Naive thymus-derived CD4-positive, alpha-beta T cell (primary cell): ENCODE data around the gene CASQ1. TPM values are rescaled to one million over a fixed set of nuclear protein-coding genes. Genes with fewer than 3 reads are reported as not detected.

ENCODE experiments used
- ATAC-seq: fragments of 150-1000 bp; cut with Tn5 transposase; 2 replicates; pipeline ENCODE4 v1.10.0; 2021; ENCODE audit warnings: mild to moderate bottlenecking, moderate library complexity
- CTCF ChIA-PET: fragments of 350-600 bp; sonication (Branson Sonifier 250); formaldehyde crosslinking; loops from one replicate; lab custom pipeline; 2021; ENCODE audit warnings: antibody characterized with exemption; lab: Charles Lee
- POLR2A ChIA-PET: fragments of 350-600 bp; sonication (Branson Sonifier 250); formaldehyde crosslinking; loops from one replicate; lab custom pipeline; 2021; ENCODE audit warnings: antibody characterized with exemption, inconsistent platforms; lab: Charles Lee
- DNase-seq, 9 donors: peaks; one replicate each; pipeline versions ENCODE4 v3.0.0 to v3.0.0-alpha.2; 2020 to 2022; ENCODE audit warnings: mixed read lengths in 1 of 9
- H3K27ac ChIP-seq: one replicate; pipeline ENCODE4 v1.7.0; 2013; ENCODE audit warnings: mild to moderate bottlenecking, low read depth, low read length, moderate library complexity
- H3K27me3 ChIP-seq, 2 donors: one replicate each; pipeline ENCODE4 v1.7.0; 2013; ENCODE audit warnings: low read length in 2 of 2, mild to moderate bottlenecking in 2 of 2, moderate library complexity in 2 of 2; ENCODE audit not compliant: control insufficient read depth in 2 of 2, insufficient read depth in 2 of 2
- H3K36me3 ChIP-seq, 3 experiments: 1 replicate in 2 of 3; 2 replicates in 1 of 3; pipeline ENCODE4 v1.7.0; 2013; ENCODE audit warnings: low read length in 3 of 3, mild to moderate bottlenecking in 3 of 3, moderate library complexity in 1 of 3; ENCODE audit not compliant: insufficient read depth in 3 of 3, control insufficient read depth in 2 of 3
- H3K4me1 ChIP-seq, 2 donors: one replicate each; pipeline ENCODE4 v1.7.0; 2013; ENCODE audit warnings: low read length in 2 of 2, mild to moderate bottlenecking in 2 of 2, moderate library complexity in 1 of 2; ENCODE audit not compliant: control insufficient read depth in 2 of 2, insufficient read depth in 2 of 2
- H3K4me3 ChIP-seq: 2 replicates; pipeline ENCODE4 v1.7.0; 2013; ENCODE audit warnings: mild to moderate bottlenecking, low read length
- H3K9me3 ChIP-seq, 3 experiments: 1 replicate in 2 of 3; 2 replicates in 1 of 3; pipeline ENCODE4 v1.7.0; 2013; ENCODE audit warnings: low read length in 3 of 3; ENCODE audit not compliant: control insufficient read depth in 2 of 3
- H3K27ac Mint-ChIP-seq, 9 donors: one replicate each; pipeline ENCODE4 v1.8.0; 2020 to 2022; ENCODE audit warnings: mixed read lengths in 9 of 9, mild to moderate bottlenecking in 8 of 9, moderate library complexity in 5 of 9, inconsistent platforms in 2 of 9
- H3K27me3 Mint-ChIP-seq, 5 donors: one replicate each; pipeline ENCODE4 v1.8.0; 2021 to 2022; ENCODE audit warnings: mixed read lengths in 5 of 5, mild to moderate bottlenecking in 1 of 5
- H3K36me3 Mint-ChIP-seq, 5 donors: one replicate each; pipeline ENCODE4 v1.8.0; 2020 to 2022; ENCODE audit warnings: mixed read lengths in 5 of 5, mild to moderate bottlenecking in 3 of 5, inconsistent platforms in 1 of 5
- H3K4me1 Mint-ChIP-seq, 7 donors: one replicate each; pipeline ENCODE4 v1.8.0; 2020 to 2022; ENCODE audit warnings: mixed read lengths in 7 of 7, mild to moderate bottlenecking in 3 of 7, inconsistent platforms in 1 of 7
- H3K4me3 Mint-ChIP-seq, 10 donors: one replicate each; pipeline ENCODE4 v1.8.0; 2020 to 2022; ENCODE audit warnings: mild to moderate bottlenecking in 10 of 10, mixed read lengths in 10 of 10, moderate library complexity in 6 of 10, inconsistent platforms in 2 of 10
- H3K9me3 Mint-ChIP-seq, 11 donors: one replicate each; pipeline ENCODE4 v1.8.0; 2020 to 2022; ENCODE audit warnings: mixed read lengths in 11 of 11, mild to moderate bottlenecking in 4 of 11, inconsistent platforms in 1 of 11, moderate library complexity in 1 of 11
- intact Hi-C, 2 donors: fragments of 100-400 bp; cut with micrococcal nuclease; formaldehyde crosslinking; loops; one replicate each; pipeline ENCODE4 v1.15.1; 2023
- polyA plus RNA-seq, 2 donors: library from polyadenylated mRNA; unstranded; fragments of 300-500 nt; fragmentation: Illumina TruSeq; gene quantifications; one replicate each; pipeline ENCODE4 v1.2.3, GENCODE V29; 2021
- total RNA-seq, 6 experiments: library from RNA in 5 of 6; stranded (reverse) in 5 of 6; gene quantifications; 1 replicate in 5 of 6; 2 replicates in 1 of 6; pipeline ENCODE4 v1.2.3 and lab custom pipeline; 2021 to 2026

Gene CASQ1
- total and polyA plus RNA-seq, 7 experiments from 2014 or later, result 1.1 TPM; not detected in 6

DNA sequence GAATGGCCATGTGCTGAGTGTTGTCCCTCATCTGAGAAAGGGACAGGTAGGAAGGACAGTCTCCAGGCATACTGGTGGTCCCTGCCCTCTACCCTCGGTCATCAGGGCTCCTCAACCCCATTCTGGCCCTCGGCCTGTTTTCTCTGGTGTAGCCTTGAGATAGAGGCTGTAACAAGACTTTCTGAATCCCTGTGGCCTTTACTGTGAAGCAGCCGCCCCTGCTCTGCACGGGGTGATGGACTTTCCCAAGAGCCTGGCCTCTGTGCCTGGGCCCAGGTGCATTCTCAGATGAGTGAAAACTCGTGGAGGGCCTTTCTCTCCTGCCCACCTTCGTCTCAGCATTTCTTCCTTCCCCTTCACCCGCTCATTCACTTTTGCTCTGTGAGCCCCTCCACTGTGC lies 3.0 kb upstream of the CASQ1 start:
- Mint-ChIP-seq H3K9me3 (no peaks in the 10 kb centered on the region), H3K4me3 (no peak overlapping the region), H3K4me1 (no peaks in the 10 kb centered on the region), H3K36me3 (no peaks in the 10 kb centered on the region), H3K27me3 (peaks cover 0 to 10% (median 7%) of the 10 kb centered on the region in 5 donors), H3K27ac (no peak overlapping the region)
- Histone ChIP-seq H3K27me3 (no peaks in the 10 kb centered on the region), H3K27ac (no peak overlapping the region), H3K9me3 (no peaks in the 10 kb centered on the region), H3K36me3 (no peaks in the 10 kb centered on the region), H3K4me3 (no peak overlapping the region), H3K4me1 (no peaks in the 10 kb centered on the region)
- ChIA-PET POLR2A (interaction anchor here (0.6 kb wide), 1 partner anchor 1141 kb away, joined by 4 read pairs; no protein-coding TSS in a partner anchor), CTCF (interaction anchor here (0.7 to 1.1 kb wide), 2 partner anchors 102 kb away, joined by 3 to 4 read pairs; no protein-coding TSS in a partner anchor)
- intact Hi-C loops, result no loop called here
- no peak for ATAC-seq
- no peak for DNase-seq

DNA sequence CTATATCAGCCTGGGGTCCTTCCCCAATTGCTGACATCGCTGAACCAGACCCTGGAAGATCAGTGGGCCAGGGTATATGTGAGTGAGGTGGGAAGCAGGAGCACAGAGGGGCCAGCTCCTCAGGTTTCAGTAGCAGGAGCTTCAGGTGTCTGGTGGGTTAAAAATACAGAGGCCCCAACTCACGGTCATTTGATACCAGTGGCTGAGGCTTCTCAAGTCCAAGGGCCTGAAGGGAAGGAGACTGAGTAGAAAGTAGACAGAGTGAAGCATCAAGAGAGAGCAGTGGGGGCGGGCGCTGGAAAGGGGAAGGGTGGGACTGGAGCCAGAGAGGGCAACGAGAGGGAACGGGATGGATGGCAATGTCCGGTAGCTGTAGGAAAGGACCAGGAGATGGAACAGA lies 2.0 kb upstream of the CASQ1 start:
- Histone ChIP-seq H3K36me3 (no peaks in the 10 kb centered on the region), H3K27me3 (no peaks in the 10 kb centered on the region), H3K4me1 (no peaks in the 10 kb centered on the region), H3K4me3 (no peak overlapping the region), H3K9me3 (no peaks in the 10 kb centered on the region), H3K27ac (no peak overlapping the region)
- ChIA-PET POLR2A (no interaction called here), CTCF (no interaction called here)
- DNase-seq, result no peak
- no peak overlapping the region for H3K27ac Mint-ChIP-seq
- H3K27me3 Mint-ChIP-seq, result peaks cover 0 to 10% (median 6%) of the 10 kb centered on the region in 5 donors
- no peaks in the 10 kb centered on the region for H3K9me3 Mint-ChIP-seq
- no peaks in the 10 kb centered on the region for H3K4me1 Mint-ChIP-seq
- intact Hi-C loops, result no loop called here
- H3K36me3 Mint-ChIP-seq, result no peaks in the 10 kb centered on the region
- H3K4me3 Mint-ChIP-seq, result no peak overlapping the region
- no peak for ATAC-seq

DNA sequence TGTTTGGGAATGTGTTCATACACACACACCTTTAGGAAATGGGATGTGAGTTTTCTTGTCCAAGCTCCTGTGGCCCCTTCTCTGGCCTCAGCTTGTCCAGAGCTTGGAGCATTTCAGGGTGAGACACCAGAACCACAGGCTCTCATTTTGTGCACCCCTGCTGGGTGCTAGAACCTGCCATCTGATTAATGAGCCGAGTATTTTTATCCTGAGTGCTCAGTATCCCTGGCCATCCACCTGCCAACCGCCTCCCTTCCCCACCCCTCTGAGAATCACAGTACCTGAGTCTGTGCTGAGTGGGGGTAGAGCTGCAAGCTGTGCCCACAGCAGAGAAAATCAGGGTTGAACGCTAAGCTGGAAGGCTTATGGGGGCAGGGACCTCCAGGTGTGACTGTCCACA lies 1.4 kb downstream of the CASQ1 start:
- DNase-seq, result no peak
- H3K4me3 Mint-ChIP-seq, result no peak overlapping the region
- Histone ChIP-seq H3K36me3 (no peaks in the 10 kb centered on the region), H3K4me3 (no peak overlapping the region), H3K9me3 (no peaks in the 10 kb centered on the region), H3K27me3 (no peaks in the 10 kb centered on the region), H3K27ac (no peak overlapping the region), H3K4me1 (no peaks in the 10 kb centered on the region)
- no peak for ATAC-seq
- H3K27me3 Mint-ChIP-seq, result peaks cover 0 to 5% (median 3%) of the 10 kb centered on the region in 5 donors
- ChIA-PET POLR2A (interaction anchor here (0.6 kb wide), 1 partner anchor 60 kb away, joined by 3 read pairs; no protein-coding TSS in a partner anchor), CTCF (interaction anchor here (0.6 to 4.2 kb wide), 7 partner anchors 11 to 1363 kb away, joined by 3 to 47 read pairs (median 8); no protein-coding TSS in a partner anchor)
- intact Hi-C loops, result loop anchor here in 1 of 2 donors (2.0 to 5.0 kb wide), 2 partner anchors 27 to 41 kb away; no protein-coding TSS in a partner anchor
- no peak overlapping the region for H3K27ac Mint-ChIP-seq
- peaks cover 0 to 2% (median 0%) of the 10 kb centered on the region in 7 donors for H3K4me1 Mint-ChIP-seq
- no peaks in the 10 kb centered on the region for H3K9me3 Mint-ChIP-seq
- no peaks in the 10 kb centered on the region for H3K36me3 Mint-ChIP-seq

DNA sequence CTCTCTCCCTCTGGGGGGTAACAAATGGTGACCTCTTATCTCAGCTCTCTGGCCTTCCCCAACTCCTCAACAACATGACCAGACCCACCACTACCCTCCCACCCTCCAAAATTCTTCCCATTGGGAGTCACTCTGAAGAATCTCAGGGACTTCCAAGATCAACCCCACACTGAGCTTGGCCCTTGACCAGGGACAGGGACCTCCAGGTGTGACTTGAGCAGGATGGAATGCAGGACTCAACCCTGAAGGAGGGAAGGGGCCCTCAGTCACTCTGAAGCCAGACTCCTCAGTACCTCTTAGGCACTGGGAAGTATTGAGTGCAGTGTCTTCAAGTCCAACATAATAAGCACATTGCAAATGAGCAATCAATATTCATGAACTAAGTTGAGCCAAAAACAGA lies 1.9 kb downstream of the CASQ1 start:
- no peaks in the 10 kb centered on the region for H3K27me3 ChIP-seq
- H3K9me3 ChIP-seq, result no peaks in the 10 kb centered on the region
- ATAC-seq (no peak), DNase-seq (no peak)
- H3K4me3 ChIP-seq, result no peak overlapping the region
- intact Hi-C loops, result loop anchor here in 1 of 2 donors (2.0 to 5.0 kb wide), 2 partner anchors 27 to 40 kb away; no protein-coding TSS in a partner anchor
- no peak overlapping the region for H3K27ac ChIP-seq
- no peaks in the 10 kb centered on the region for H3K36me3 Mint-ChIP-seq
- H3K9me3 Mint-ChIP-seq, result no peaks in the 10 kb centered on the region
- H3K4me1 Mint-ChIP-seq, result peaks cover 0 to 2% (median 0%) of the 10 kb centered on the region in 7 donors
- H3K27ac Mint-ChIP-seq, result no peak overlapping the region
- no peaks in the 10 kb centered on the region for H3K36me3 ChIP-seq
- H3K4me3 Mint-ChIP-seq, result no peak overlapping the region
- CTCF ChIA-PET, result interaction anchor here (1.3 to 4.2 kb wide), 4 partner anchors 10 to 100 kb away, joined by 4 to 47 read pairs (median 15); no protein-coding TSS in a partner anchor
- no peaks in the 10 kb centered on the region for H3K4me1 ChIP-seq
- POLR2A ChIA-PET, result interaction anchor here (0.6 to 1.3 kb wide), 2 partner anchors 60 to 100 kb away, joined by 3 to 4 read pairs; no protein-coding TSS in a partner anchor
- H3K27me3 Mint-ChIP-seq, result peaks cover 0 to 5% (median 0%) of the 10 kb centered on the region in 5 donors

DNA sequence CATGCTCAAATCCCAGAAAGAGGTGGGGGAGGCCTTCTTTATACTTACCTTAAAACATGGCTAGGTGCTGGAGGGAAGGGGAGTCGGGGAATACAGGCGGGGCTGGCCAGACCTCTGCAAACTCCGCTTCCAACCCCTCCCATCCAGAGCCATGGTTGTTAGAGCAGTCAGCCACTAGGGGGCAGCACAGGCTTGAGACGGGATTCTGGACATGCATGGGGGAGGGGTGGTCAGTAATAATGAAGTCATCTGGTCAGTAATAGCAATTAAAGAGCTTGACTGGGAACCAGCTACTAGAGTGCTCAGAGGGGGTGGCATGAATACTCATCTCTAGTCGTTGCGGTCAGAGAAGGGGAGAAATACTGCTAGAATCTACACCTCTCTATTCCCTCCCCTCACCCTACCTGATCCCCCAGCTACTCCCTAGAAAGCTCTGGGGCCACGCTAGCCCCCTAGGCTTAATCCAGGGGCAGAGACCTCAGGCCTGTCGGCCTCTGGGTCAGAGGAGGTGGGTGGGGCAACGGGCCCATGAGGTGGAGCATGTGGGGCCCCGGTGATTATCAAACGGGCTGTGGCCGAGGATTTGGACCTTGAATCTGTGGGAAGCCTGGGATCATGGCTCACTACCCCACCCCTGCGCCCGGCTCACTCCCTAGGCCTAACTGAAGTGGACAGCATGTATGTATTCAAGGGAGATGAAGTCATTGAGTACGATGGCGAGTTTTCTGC lies 2.9 kb downstream of the CASQ1 start:
- Histone ChIP-seq H3K27ac (no peak overlapping the region), H3K4me1 (no peaks in the 10 kb centered on the region), H3K36me3 (no peaks in the 10 kb centered on the region), H3K4me3 (no peak overlapping the region), H3K9me3 (no peaks in the 10 kb centered on the region), H3K27me3 (no peaks in the 10 kb centered on the region)
- Mint-ChIP-seq H3K27me3 (peaks cover 0 to 5% (median 0%) of the 10 kb centered on the region in 5 donors), H3K36me3 (no peaks in the 10 kb centered on the region), H3K27ac (no peak overlapping the region), H3K4me3 (no peak overlapping the region), H3K9me3 (no peaks in the 10 kb centered on the region), H3K4me1 (peaks cover 0 to 2% (median 0%) of the 10 kb centered on the region in 7 donors)
- CTCF ChIA-PET, result interaction anchor here (0.6 to 4.2 kb wide), 15 partner anchors 9 to 186 kb away, joined by 3 to 47 read pairs (median 4); no protein-coding TSS in a partner anchor
- intact Hi-C loops, result loop anchor here (1.0 to 5.0 kb wide), 7 partner anchors 26 to 414 kb away; no protein-coding TSS in a partner anchor
- DNase-seq (peak; percentile 34 to 84 (median 70)), ATAC-seq (peak; percentile 92)
- POLR2A ChIA-PET, result interaction anchor here (1.3 kb wide), 1 partner anchor 99 kb away, joined by 4 read pairs; no protein-coding TSS in a partner anchor

DNA sequence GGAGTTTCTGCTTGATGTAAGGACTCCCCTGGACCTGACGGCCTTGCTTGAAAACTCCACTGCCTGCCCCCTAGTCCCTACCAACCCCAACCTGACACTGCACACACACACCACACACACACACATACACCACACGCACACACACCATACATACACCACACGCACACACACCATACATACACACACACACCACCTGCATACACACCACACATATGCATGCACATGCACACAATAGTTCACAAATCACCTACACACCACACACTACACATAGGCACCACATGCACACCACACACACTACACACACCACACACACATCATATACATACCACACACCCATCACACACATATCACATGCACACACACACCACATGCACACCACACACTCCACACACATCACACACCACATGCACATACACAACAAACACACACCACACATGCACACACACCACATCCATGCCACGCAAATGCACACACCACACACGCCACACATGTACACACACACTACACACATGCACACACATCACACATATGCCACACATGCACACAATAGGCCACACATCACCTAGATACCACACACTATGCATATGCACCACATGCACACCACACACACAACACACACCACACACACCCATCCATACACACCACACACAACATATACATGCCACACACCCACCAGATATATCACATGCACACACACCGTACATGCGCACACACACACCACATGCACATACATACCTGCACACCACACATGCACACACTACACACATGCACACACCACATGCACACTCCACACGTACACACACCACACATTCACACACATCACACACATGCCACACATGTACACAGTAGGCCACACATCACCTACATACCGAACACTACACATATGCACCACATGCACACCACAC lies 3.7 kb downstream of the CASQ1 start:
- Mint-ChIP-seq H3K27me3 (peaks cover 0 to 5% (median 0%) of the 10 kb centered on the region in 5 donors), H3K4me3 (no peak overlapping the region), H3K4me1 (peaks cover 0 to 2% (median 0%) of the 10 kb centered on the region in 7 donors), H3K27ac (no peak overlapping the region), H3K9me3 (no peaks in the 10 kb centered on the region), H3K36me3 (no peaks in the 10 kb centered on the region)
- DNase-seq (no peak), ATAC-seq (no peak)
- Histone ChIP-seq H3K27me3 (no peaks in the 10 kb centered on the region), H3K4me1 (no peaks in the 10 kb centered on the region), H3K27ac (no peak overlapping the region), H3K36me3 (no peaks in the 10 kb centered on the region), H3K9me3 (no peaks in the 10 kb centered on the region), H3K4me3 (no peak overlapping the region)
- POLR2A ChIA-PET, result no interaction called here
- CTCF ChIA-PET, result interaction anchor here (0.6 to 4.2 kb wide), 15 partner anchors 9 to 185 kb away, joined by 3 to 47 read pairs (median 4); no protein-coding TSS in a partner anchor
- intact Hi-C loops, result loop anchor here (1.0 to 5.0 kb wide), 7 partner anchors 25 to 413 kb away; no protein-coding TSS in a partner anchor
